ENCODE results near the gene HOTAIR.

HOTAIR gene

GRCh38 chr12:54011665-54012532, 37.1 kb upstream of the HOTAIR start:
- no peak for DNase-seq (ENCODE audit: low spot score)

- no peak for DNase-seq (ENCODE audit: low spot score)
Measured at GRCh38 chr12:54010972-54011664, 36.4 kb upstream of the HOTAIR start.

- no peak for DNase-seq (ENCODE audit: low spot score)
Measured at GRCh38 chr12:54010053-54010971, 35.6 kb upstream of the HOTAIR start.

- no peak for DNase-seq (ENCODE audit: low spot score)
Measured at GRCh38 chr12:54009171-54010052, 34.7 kb upstream of the HOTAIR start.

- no peak for DNase-seq (ENCODE audit: low spot score)
Measured at GRCh38 chr12:54008260-54008552, 33.5 kb upstream of the HOTAIR start.

- no peak for DNase-seq (ENCODE audit: low spot score)
Measured at GRCh38 chr12:54007538-54008259, 32.9 kb upstream of the HOTAIR start.

- DNase-seq (ENCODE audit: low spot score) = no peak
Measured at GRCh38 chr12:54006559-54007220, 31.9 kb upstream of the HOTAIR start.

GRCh38 chr12:54005853-54006558, 31.3 kb upstream of the HOTAIR start:
- peak; percentile 75 for DNase-seq (ENCODE audit: low spot score)

- no peak for DNase-seq (ENCODE audit: low spot score)
Measured at GRCh38 chr12:54005531-54005852, 30.7 kb upstream of the HOTAIR start.

GRCh38 chr12:54004841-54005530, 30.2 kb upstream of the HOTAIR start:
- no peak for DNase-seq (ENCODE audit: low spot score)

- no peak for DNase-seq (ENCODE audit: low spot score)
Measured at GRCh38 chr12:54004063-54004840, 29.5 kb upstream of the HOTAIR start.

GRCh38 chr12:54003625-54004024, 28.9 kb upstream of the HOTAIR start:
- no peak for DNase-seq (ENCODE audit: low spot score)

GRCh38 chr12:54002915-54003389, 28.2 kb upstream of the HOTAIR start:
- no peak for DNase-seq (ENCODE audit: low spot score)

- DNase-seq (ENCODE audit: low spot score) = no peak
Measured at GRCh38 chr12:54002278-54002914, 27.6 kb upstream of the HOTAIR start.

GRCh38 chr12:54001283-54002187, 26.8 kb upstream of the HOTAIR start:
- no peak for DNase-seq (ENCODE audit: low spot score)

Data from globus pallidus (tissue), 1 donor.